CD4-positive, alpha-beta T cell treated with Interferon gamma for 1 hour (primary cell): ENCODE results near the gene ZDHHC11.
"Not testable (repeated sequence)": the region's sequence is repeated elsewhere in the genome, so short reads cannot be mapped to it uniquely, and the experiment has no call there.

Source experiments
- DNase-seq: peaks from one replicate; pipeline ENCODE4 v3.0.0-alpha.2; 2020

The ZDHHC11 gene

DNA sequence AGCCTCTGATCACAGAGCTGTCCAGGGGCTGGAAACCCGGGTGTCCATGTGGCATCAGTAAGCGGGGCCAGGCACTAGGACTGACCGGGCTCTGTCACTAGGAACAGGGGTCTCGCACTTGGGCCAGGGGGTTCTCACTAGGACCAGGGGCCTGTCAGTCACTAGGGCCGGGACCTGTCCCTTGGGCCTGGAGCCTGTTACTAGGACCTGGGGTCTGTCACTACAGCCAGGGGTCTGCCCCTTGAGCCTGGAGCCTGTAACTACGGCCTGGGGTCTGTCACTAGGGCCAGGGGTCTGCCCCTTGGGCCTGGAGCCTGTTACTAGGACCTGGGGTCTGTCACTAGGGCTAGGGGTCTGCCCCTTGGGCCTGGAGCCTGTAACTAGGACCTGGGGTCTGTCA lies 76.5 kb downstream of the ZDHHC11 start:
- not testable (repeated sequence) for DNase-seq

GRCh38 chr5:773517-774264 lies 77.1 kb downstream of the ZDHHC11 start:
- DNase-seq, result no peak

DNA sequence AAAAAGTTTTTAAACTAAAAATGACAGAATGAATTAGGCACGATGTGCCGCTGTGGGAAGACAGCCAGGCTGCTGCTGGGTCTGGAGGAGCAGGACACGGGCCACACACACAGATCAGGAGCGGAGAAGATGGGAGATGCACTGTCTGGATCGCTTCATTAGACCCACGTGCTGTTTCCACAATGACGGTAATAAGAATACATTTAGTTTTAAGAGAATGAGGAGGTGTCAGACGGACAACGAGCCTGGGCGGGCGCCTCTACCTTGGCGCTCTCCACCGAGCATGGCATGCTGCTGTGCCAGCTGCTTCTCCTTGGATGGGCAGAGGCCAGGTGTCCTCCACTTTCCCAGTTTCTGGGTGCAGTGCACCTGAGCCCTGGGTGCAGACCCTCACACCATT lies 77.9 kb downstream of the ZDHHC11 start:
- not testable (repeated sequence) for DNase-seq

GRCh38 chr5:772547-772890 lies 78.3 kb downstream of the ZDHHC11 start:
- not testable (repeated sequence) for DNase-seq

GRCh38 chr5:771841-772546 lies 78.8 kb downstream of the ZDHHC11 start:
- not testable (repeated sequence) for DNase-seq

DNA sequence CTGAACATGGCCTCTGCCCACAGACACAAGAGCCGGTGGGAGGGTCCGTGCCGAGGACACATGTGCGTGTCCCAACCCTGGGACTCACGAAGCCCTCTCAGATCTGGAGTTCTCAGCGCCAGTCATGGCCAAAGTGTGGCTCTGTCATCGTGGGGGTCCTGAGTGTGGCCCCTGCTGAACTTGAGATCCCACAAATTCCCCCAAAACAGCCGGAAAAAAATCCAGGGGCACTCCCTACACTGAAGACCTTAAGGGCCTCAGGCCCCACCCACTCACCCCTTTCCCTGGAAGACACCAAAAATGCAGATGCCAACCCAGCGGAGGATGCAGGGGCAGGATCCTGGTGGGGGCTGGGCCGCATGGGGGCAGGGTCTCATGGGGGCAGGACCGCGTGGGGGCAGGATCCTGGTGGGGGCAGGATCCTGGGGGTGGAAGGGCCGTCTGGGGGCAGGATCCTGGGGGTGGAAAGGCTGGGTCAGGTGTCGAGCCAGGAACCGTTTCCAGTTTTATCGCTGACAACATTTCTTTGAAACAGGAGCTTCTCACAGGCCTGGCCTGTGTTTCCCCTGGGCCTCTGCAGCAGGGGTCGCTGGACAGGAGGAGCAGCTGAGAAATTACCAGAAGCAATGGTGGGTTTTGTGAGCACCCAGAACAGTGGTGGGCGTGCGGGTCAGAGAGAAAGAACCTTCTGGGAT lies 79.6 kb downstream of the ZDHHC11 start:
- DNase-seq, result not testable (repeated sequence)

DNA sequence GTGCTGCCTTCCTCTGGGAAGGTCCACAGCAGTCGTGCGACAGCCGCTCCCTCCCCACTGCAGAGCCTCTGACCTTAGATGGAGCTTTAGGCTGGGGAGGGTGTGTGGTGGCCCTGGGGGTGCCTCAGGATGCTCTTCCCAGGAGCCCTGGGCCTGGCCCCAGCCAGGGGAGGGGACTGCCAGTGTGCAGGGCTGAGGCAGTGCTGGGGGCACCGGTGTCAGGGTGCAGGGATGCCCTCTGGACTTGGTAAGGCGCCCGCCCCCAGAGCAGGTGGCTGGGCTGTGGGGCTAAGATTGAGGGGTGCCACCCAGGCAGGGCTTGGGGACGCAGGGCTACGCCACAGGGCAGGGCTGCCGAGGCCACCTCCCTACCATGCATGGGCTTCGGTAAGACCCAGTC lies 80.2 kb downstream of the ZDHHC11 start:
- DNase-seq, result not testable (repeated sequence)

GRCh38 chr5:769485-770145 lies 81.2 kb downstream of the ZDHHC11 start:
- DNase-seq, result not testable (repeated sequence)

- no peak for DNase-seq
Measured at GRCh38 chr5:766666-767431, 83.9 kb downstream of the ZDHHC11 start.

DNA sequence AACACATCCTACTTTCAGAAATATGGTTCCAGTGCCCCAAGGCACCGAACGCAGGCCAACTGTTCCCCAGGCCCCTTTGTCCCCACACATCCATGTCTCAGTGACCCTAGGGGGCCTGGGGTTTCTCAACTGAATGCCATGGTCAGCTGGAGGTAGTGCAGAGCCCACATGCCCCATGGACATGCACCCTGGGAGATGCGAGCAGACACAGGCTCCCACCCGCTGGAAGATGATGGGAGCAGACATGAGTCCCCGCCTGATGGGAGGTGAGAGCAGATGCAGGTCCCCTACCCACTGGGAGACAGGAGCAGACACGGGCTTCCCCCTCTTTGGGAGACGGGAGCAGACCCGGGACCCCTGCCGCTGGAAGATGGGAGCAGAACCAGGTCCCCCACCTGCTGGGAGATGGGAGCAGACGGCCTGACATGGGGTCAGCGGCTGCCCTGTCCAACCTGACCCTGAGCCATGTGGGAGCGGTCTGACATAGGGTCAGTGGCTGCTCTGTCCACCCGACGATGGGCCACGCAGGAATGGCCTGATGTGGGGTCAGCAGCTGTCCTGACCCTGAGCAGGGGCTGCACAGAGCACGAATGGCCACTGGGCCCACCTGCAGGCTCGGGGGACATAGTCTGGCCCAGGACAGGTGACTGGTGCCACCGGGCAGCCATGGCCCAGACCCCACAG lies 84.7 kb downstream of the ZDHHC11 start:
- no peak for DNase-seq

GRCh38 chr5:763998-764781 lies 86.6 kb downstream of the ZDHHC11 start:
- no peak for DNase-seq

DNA sequence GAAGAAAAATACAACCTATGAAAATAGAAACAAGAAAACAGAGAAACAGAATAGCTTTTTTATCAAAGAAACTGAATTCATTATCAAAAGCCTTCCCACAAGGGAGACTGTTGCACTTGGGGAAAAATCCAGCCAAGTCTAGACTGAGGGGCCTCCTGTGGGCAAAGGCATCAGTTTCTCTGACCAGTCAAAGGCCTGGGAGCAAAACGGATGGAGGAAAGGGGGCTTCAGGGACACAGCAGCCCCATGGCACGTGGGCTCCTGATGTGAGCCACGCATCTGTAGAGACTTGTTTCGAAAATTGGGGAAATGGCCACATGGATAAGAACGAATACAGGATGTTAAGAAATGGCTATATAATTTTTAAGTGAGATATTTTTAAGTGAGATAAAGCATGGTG lies 87.4 kb downstream of the ZDHHC11 start:
- no peak for DNase-seq

- not testable (repeated sequence) for DNase-seq
Measured at GRCh38 chr5:762996-763395, 87.8 kb downstream of the ZDHHC11 start.

DNA sequence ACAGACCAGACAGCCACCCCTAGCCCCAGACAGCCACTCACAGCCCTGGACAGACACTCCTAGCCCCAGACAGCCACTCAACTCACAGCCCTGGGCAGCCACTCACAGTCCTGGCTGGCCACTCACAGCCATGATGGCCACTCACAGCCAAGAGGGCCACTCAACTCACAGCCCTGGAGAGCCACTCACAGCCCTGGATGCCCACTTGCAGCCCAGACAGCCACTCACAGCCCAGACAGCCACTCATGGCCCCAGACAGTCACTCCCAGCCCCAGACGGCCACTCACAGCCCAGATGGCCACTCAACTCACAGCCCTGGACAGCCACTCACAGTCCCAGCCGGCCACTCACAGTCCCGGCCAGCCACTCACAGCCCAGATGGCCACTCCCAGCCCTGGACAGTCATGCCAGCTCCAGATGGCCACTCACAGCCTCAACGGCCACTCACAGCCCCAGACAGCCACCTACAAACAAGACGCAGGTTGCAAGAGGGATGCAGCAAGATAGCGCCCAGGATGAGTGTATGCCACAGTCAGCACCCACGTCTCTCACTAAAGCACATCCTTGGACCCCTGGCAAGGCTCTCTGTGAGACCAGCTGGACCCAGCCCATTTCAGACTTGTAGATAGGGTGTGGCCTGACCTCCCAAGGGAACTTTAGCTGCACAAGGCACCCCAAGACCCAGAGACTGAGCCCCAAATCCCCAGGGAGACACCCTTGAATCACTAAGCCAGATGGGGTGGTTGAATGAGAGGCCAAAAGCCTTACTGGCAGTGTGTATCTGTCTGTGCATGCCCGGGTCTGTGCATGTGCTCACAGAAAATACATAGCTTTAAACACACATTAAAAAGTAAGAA lies 88.7 kb downstream of the ZDHHC11 start:
- no peak for DNase-seq

GRCh38 chr5:761059-761771 lies 89.6 kb downstream of the ZDHHC11 start:
- DNase-seq, result no peak

GRCh38 chr5:760363-761058 lies 90.3 kb downstream of the ZDHHC11 start:
- DNase-seq, result no peak

DNA sequence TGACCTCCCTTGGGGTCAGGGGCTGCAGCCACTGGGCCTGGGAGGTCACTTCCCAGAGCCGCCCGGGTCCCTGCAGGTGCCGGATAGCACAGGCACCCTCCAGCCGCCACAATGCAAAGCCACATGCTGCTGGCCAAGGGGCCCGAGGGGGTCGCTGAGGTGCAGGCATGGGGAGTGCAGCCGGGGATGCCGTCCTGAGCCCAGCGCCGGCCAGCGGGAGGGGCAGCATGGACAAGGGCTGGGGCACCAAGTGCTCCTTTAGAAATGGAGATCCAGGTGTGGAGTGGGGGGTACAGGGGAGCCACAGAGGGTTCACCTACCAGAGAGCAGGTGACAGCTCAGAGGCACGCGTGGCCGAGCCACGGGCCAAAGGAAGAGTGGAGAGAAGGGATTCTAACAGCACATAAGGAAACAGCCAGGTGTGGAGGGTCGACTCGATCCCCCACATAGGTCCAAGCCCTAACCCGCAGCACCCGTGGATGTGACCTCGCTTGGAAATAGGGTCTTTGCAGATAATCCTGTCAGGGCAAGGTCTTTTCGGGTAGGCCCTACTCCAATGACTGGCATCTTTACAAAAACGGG lies 90.9 kb downstream of the ZDHHC11 start:
- DNase-seq, result no peak

GRCh38 chr5:759111-759751 lies 91.6 kb downstream of the ZDHHC11 start:
- peak; percentile 65 for DNase-seq
